Left colon (tissue), 2 donors: ENCODE results near the gene DYTN. TPM values are rescaled to one million over a fixed set of nuclear protein-coding genes. Genes with fewer than 3 reads are reported as not detected.
A peak's percentile ranks its signal among the peaks of the same experiment; 100 is the strongest.
"Not testable (repeated sequence)": the region's sequence is repeated elsewhere in the genome, so short reads cannot be mapped to it uniquely, and the experiment has no call there.

Experiments
- ATAC-seq: fragments of 200-7000 bp; cut with Tn5 transposase; one replicate; pipeline ENCODE4 v1.9.1; 2020; ENCODE audit warnings: mild to moderate bottlenecking, moderate library complexity
- DNase-seq, 2 donors: peaks; one replicate each; pipeline ENCODE4 v3.0.0-alpha.2; 2020
- intact Hi-C, 2 donors: fragments of 100-400 bp; cut with DNase I in 1 of 2; cut with micrococcal nuclease in 1 of 2; formaldehyde crosslinking; loops; one replicate each; pipeline versions ENCODE4 v1.11.2 to v1.14.0; 2022; cut with DNase I, micrococcal nuclease
- long read RNA-seq: library from polyadenylated mRNA; unstranded; transcript quantifications from one replicate; pipeline ENCODE4 v2.0.0, GENCODE V29; 2021
- total RNA-seq, 2 donors: library from RNA; stranded (reverse); fragmentation: NEBNext Ultra II Directional; extraction: Animal tissue kit (Norgen Biotek cat#: 25700); gene quantifications; one replicate each; pipeline ENCODE4 v1.2.1, GENCODE V29; 2021
- donor health status: DM: no; HTN: no; CAD: no.
- donor health status: DM: yes; HTN: yes; CAD: no.

DYTN gene, protein sequence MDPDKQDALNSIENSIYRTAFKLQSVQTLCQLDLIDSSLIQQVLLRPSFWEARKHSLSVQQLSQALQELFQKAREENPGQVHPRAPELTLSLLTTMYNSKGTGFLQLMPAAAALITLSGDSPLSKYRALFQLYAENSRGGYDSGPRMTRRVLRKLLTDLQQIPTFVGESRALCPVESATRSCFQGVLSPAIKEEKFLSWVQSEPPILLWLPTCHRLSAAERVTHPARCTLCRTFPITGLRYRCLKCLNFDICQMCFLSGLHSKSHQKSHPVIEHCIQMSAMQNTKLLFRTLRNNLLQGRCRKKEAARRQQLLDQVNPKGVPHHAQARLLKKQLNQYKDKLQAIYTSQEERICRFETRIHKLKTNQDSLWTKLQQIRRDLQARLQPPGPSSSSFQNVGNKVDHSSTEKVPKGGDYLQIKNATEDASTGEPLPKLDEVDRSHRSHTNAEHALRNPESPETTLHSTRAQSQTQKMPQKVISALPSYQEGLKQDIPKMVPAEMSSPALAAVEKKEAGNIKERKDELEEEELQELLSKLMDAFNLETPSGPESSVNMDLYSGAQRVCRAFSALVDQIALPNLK
- not detected for total RNA-seq
- long read RNA-seq: 0 reads

DNA sequence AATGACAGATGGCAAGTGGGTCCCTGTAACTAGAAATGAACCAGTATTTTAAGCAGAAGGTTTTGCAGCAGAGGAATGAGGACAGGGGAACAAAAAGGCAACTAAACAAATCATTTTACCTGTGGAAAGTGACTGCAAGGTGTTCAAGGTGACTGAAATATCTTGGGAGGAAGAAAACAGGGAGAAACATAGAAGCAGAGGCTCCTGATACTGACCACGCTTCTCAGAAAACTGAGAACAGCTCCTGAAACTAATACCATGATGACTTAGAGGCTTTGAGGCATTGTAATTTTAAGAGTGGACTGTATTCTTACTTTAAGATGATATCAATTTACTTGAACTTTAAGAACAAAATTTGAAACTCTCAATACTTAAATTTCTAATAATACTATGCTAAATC lies at the start of gene DYTN:
DYTN (minus strand) TSS at position 101 of the 400 bp plus-strand sequence. CDS start 117 bp downstream, outside the sequence.
- DNase-seq: no peak
- intact Hi-C loops: no loop called here
- ATAC-seq: no peak

DNA sequence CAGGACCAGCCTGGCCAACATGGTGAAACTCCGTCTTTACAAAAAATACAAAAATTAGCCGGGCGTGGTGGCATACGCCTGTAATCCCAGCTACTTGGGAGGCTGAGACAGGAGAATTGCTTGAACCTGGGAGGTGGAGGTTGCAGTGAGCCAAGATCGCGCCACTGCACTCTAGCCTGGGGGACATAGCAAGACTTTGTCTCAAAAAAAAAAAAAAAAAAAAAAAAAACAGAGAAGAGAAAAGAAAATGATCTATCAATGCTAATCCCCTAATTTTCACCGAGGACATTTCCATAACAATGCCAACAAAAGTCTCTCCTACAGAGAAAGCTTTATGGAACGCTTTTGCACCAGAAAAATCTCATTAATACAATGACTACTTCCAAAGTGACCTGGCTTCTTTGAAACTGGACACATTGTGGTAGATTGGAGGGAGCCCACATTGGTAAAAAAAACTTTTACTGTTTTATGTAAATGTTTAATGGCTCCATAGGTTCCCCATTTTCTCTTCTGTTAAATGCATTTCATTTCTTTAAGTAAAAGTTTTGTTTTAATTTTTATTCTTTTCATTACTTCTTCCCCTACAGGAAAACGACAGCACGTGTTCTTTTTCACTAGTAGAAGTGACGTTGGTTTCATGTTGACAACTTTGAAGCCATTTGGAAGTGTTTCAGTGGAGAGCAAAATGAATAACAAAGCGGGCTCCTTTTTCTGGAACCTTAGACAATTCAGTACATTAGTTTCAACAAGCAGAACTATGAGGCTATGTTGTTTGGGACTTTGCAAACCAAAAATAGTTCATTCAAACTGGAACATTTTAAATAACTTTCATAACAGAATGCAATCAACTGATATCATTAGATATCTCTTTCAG lies 48.1 kb upstream of the DYTN start:
- intact Hi-C loops: no loop called here
- DNase-seq (no peak), ATAC-seq (no peak)

DNA sequence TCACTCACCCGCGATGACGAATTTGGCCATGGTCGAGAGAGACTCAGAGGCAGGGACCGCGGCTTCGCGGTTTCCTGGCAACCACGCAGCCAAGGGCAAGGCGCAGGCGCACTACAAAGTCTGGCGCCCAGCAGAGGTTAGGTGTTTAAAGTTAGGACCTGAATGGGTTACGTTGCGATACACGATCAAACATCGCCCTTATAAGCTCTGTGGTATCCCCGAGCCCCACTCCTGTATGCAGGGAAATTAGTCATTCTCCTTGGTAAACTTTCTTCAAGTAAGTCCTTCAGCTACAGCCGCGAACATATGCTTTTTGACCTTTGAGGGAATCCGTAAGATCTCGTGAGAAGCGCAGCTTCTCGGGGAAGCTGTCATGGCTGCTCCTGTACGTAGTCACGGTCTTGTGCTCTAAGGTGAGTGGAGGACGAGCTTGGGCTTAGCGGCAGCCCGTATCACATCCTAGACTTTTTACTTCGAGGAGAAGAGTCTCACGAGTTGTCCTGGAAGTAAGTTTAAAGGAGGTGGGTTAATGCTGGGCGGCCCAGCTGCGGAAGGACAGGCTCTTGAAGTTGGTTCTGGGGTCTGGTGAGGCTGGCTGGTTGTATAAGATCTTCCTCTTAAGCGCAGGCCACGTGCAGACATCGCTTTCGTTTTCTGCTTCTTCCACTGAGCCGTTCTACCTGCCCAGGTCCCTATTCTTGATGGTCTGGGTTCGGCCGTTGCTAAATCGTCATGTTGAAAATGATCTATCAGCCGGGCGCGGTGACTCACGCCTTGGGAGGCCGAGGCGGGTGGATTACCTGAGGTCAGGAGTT lies 47.3 kb upstream of the DYTN start, which contains the start of the genes FASTKD2 and MDH1B:
FASTKD2 (plus strand) TSS at position 365 of the 815 bp plus-strand sequence. CDS start 1,088 bp downstream, outside the sequence.
MDH1B (minus strand) TSS at position 87 of the 815 bp plus-strand sequence; CDS start at position 30, 57 bp downstream.
- intact Hi-C loops: no loop called here
- DNase-seq (peak; percentile 82 to 88), ATAC-seq (peak; percentile 97)

DNA sequence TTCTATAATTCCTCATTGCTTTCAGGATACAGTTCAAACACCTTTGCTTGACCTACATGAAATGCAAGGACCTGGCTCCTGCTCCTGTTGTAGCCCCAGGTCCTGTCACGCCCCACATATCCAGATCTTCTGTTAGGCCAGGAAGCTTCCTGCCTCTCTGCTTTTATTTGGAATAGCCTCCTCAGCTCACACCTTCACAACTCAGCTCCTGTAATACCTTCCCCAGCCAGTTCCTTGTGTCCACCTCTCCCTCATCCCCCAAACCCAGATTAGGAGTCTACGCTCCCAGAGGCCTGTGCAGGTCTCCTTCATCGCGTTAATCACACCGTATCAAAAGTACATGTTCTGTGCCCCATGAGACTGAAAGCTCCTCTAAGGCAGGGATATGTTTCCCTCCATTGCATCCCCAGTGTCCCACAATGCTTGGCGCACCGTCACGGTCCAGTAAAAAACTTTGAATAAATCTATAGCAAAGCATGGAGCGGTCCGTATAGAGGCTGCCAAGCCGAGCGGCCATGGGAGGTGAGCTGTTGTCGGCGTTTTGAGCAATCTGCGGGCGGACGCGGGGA lies 46.6 kb upstream of the DYTN start:
- DNase-seq: no peak
- intact Hi-C loops: no loop called here
- peak; percentile 39 for ATAC-seq

DNA sequence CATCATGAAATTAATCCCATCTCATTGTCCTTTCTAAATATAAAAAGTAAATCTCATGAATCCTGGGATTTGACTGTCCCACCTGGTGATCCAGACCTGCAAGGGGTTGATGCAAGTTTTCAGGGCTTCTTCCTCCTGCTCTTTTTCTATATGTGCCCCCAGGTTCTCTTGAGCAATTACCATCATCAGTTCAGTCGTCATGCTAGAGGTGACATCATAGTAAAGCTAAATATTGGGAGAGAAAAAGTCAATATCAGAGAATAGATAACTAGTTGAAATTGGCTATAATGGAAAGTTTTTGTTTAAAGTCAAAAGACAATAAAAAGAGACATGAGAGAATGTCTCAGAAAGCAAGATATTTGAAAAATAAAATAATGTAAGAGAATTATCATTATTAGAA lies 38.6 kb upstream of the DYTN start:
- ATAC-seq (no peak), DNase-seq (no peak)
- intact Hi-C loops: no loop called here

DNA sequence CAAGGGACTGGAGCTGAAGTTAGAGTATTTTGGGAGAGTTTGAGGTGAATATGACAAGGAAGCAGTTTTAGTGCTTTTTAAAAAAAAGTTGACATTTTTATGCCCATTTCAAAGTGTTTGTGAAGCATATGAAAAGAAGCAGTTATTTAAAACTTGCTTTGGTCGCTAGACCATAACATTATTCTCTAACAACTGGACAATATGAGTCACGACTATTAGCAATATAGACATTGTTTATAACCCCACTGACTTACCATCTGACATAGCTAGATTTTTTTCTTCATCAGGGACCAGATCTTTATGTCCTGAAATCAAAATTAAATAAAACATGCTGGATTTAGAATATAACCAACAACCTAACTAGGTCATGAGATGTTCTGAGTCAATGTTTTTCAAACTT lies 22.6 kb upstream of the DYTN start:
- intact Hi-C loops: no loop called here
- no peak for DNase-seq
- ATAC-seq: no peak

DNA sequence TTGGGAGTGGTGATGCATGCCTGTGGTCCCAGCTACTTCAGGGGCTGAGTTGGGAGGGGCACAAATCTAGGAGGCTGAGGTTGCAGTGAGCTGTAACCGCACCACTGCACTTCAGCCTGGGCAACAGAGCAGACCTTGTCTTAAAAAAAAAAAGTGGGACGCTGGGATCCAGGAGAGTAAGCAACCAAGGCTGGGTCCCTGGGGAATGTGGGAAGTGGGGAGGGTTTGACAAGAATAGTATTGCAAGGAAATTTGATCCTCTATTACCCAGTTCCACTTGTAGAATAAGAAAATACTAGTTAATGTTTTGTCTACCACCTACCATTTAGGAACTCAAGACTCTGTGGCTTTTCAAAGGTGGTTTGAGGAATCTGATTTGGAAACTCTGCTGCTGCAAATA lies 21.1 kb upstream of the DYTN start:
- no peak for ATAC-seq

DNA sequence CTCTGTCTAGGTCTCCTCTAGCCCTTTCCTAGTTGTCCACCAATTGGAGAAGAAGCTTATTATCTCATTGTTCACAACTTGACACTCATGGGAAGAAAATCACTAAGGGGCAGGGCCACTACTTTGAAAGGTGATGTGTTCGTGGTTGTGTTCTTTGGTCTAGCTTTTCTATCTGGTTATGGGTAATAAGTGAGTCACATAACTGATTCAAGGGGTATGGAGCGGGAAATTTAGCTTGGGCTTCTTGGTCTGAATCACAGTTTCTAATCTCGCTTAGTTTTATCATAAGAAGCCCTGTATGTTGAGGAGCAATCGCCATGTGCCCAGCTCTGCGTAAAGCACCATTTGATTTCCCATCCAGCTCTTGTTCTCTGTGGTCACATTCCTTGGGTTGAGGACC lies 18.7 kb upstream of the DYTN start:
- ATAC-seq: no peak
- intact Hi-C loops: no loop called here
- no peak for DNase-seq

More for the DNA sequence above, 21.1 kb upstream of the DYTN start:
- no peak for DNase-seq
- intact Hi-C loops: no loop called here

DNA sequence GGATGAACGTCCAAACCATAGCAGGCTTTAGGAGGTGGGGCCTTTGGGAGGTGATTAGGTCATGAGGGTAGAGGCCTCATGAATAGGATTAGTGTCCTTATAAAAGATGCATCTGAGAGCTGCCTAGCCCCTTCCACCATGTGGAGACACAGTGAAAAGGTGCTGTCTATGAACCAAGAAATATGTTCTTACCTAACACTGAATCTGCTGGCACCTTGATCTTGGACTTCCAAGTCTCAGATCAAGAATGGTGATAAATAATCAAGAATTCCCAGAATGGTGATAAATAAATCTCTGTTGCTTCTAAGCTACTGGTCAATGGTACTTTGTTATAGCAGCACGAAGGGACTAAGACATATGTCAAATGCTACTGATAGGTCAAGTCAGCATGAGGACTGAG lies 15.1 kb upstream of the DYTN start:
- ATAC-seq: no peak
- DNase-seq: no peak
- intact Hi-C loops: no loop called here

DNA sequence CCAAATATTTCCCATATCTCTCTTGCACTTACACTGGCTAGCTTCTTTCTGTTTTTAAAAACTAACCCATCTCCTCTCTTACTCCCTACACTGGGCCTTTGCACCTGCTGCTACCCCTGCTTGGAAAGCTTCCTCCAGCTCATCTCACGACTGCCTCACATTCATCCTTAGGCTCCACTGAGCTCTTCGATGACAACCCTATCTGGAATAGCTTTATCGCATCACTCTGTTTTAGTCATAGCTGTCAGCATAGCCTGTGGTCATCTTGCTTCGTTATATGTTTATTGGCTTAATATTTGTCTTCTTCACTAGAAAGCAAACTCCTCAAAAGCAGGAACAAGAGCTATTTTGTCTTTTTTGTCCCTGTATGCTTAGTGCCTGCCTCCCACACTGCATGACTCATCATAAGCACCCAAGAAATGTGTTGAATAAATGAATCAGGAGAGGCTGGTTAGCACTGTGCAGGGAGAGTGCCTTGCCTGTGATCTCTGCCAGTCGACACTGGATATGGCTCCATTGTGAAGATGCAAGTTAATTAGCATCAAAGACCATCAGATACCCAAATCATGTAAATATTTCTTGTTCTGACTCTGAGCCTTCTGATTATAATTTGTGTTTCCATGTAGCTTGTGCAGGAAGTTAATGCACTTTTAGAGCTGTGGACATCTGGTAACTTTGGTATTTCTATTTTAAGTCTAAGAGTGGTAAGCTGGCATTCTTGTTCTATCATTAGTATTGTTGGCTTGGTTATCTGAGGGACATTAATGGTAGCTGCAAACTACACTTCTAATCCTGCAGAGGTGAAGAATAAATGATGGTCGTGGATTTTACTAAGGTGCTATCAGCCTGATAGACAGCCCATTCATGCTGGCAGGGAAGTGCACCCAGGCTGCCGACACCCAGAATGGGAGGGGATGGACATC lies 10.3 kb upstream of the DYTN start:
- no peak for DNase-seq
- no peak for ATAC-seq

DNA sequence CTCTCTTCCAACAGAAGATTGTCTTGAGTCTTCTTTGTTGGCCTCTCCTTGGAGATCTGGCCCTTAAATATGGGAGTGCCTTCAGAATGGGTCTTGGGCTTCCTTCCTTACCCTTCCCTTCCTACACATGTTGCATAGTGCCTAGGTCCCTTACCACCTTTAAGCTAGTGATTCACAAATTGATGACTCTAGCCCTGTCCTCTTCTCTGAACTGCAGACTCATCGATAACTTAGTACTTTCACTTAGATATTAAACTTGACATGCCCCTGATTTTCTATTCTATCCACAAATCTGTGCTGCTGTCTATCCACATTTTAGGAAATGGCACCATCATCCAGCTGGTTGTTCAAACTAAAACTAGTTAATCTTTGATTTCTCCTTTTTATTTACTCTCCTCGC lies 9.1 kb upstream of the DYTN start:
- no peak for DNase-seq
- intact Hi-C loops: no loop called here
- ATAC-seq: no peak

More for the DNA sequence above, 10.3 kb upstream of the DYTN start:
- intact Hi-C loops: no loop called here

DNA sequence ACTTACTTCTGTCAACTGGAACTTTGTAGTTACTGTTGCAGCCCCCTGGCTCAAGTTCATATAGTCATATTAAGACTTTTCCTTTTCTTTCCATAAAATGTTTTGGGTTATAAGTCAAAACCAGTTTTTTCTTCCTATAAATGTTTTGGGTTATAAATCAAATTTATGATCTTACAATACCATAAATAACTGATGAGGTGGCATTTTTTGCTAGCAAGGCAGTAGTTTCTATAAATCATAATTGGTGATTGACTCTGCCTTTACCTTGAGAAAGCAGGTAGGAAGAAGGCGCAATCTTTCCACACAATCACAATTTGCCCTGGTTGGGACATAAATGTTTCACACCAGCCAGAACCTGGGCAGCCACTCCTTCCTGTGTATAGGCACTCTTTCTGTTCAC lies 5.1 kb upstream of the DYTN start:
- DNase-seq: no peak
- ATAC-seq: no peak
- intact Hi-C loops: no loop called here

DNA sequence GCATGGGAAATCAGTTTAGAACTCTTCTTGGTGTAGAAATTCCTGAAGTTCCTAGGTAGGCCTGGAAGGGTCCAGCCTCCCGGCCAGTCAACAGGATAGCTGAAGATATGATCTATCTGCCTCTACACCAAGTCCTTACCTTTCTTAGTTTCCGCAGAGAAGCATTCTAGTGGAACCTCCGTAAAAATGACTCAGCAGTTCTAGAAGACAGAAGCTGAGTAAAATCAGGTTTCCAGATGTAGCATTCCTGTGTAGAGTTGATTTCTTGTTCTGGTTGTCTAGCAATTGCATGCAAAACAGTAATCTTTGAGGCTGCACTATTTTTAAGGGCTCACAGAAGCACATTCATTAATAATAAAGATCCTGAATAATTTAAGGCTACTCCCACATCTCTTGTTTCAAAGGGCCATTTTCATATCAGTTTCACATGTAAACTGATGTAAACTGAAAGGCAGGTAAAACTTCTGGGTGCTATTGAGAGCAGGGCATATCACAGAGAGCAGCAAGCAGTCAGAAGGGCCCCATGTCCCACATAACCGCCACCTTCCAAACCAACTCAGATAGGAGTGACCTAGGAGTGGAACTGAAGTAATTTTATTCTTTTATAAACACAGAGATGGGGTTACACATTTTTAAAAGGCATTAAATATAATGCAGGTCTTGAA lies 3.2 kb upstream of the DYTN start:
- no peak for DNase-seq

DNA sequence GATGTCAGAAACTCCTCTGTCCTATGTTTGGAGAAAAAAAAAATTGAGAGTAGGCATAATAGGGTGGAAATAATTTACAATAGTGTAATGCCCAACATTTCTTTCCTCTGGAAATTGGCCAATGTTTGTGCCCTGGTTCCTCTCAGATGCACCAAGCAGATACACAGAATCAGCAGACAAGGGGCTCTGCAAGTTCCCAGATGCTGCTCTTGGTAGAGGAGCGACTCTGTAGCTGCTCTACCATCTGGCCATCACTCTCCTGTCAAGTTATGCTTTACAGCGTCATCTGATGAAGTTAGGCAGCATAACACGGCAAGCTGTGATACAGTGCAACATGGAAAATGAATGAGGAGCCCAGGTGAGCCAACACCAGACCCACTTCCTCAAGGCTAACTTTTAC lies 1.6 kb downstream of the DYTN start:
- DNase-seq (no peak), ATAC-seq (no peak)
- intact Hi-C loops: no loop called here

More for the DNA sequence above, 3.2 kb upstream of the DYTN start:
- intact Hi-C loops: no loop called here
- no peak for ATAC-seq

DNA sequence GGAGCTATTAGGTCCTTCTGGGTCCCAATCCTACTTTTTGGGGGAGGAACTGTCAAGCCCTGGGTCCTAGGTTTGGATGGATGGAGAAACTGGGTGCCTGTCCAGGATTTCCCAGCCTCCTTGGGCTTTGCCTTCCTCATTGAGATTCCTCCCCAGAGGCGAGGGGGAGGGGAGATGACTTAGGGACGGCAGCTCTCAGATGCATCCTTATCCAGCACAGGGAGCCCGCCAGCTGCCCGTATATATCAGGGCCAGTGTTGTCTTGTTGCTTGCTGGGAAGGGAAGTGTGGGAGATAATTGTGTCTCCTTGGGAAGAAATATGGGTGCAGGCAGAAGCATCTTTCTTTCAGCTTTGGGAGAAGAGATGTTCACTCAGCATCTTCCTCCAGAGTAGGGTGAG lies 3.0 kb downstream of the DYTN start:
- DNase-seq, intact Hi-C loops, ATAC-seq: not testable (repeated sequence)

DNA sequence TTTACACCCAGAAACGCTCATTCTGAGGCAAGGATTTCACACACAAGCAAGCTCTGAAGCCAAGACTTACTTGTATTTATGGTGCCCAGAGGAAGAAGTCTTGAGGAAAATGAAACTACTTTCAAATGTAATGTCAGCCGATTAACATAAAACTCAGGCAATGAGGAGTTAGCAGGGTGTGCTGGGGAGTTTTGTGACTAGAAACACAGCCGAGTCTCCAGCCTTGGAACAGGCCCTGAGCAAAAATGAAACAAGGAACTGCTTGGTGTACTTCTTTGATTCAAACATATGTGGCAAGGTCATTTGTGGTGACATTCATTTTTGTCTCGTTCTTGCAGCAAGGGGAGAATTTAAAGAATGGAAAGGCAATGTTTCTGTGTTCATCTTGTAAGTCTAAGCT lies 4.5 kb downstream of the DYTN start:
- DNase-seq (no peak), ATAC-seq (peak; percentile 26)
- intact Hi-C loops: no loop called here

DNA sequence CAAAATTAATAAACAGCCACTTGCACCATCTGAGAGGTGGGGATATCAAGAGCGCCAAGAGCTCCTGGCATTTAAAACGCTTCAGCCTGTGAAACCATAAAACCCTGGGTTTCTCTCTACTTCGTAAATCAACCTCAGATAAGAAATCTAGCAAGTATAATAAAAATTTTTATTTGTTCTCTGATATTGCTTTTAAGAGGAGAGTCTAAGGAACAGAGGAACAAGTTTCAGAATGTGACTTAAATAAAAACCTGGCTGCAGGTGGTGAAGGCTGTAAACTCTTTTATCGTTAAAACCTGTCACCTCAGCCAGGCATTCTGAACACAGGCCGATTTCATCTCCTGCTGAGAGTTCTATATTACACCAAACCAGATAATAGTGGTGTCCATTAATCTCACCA lies 9.9 kb downstream of the DYTN start:
- ATAC-seq (peak; percentile 90), DNase-seq (peak in 1 of 2 donors; percentile 6)
- intact Hi-C loops: no loop called here
